H9 (cell line): Measurements from ENCODE around the gene ACO1. TPM values are rescaled to one million over a fixed set of nuclear protein-coding genes. Genes with fewer than 3 reads are reported as not detected.

Experiments used
- DNase-seq: peaks from one replicate; pipeline ENCODE4 v3.0.0-alpha.2; 2017
- H2AFZ ChIP-seq: one replicate; pipeline ENCODE4 v1.6.1; 2013; ENCODE audit warnings: mild to moderate bottlenecking, low read length, control low read depth, moderate library complexity
- H2AK5ac ChIP-seq: 2 replicates; pipeline ENCODE4 v1.6.1; 2013; ENCODE audit warnings: low read length, control low read depth, mixed read lengths; ENCODE audit not compliant: insufficient read length
- H2BK120ac ChIP-seq: one replicate; pipeline ENCODE4 v1.6.1; 2013; ENCODE audit warnings: low read depth, mild to moderate bottlenecking, low read length, control low read depth, inconsistent platforms; ENCODE audit not compliant: poor library complexity, severe bottlenecking
- H2BK12ac ChIP-seq: 2 replicates; pipeline ENCODE4 v1.6.1; 2013; ENCODE audit warnings: low read length, control low read depth, mixed read lengths, low read depth; ENCODE audit not compliant: insufficient read length
- H2BK15ac ChIP-seq: 2 replicates; pipeline ENCODE4 v1.6.1; 2013; ENCODE audit warnings: low read depth, low read length, control low read depth
- H2BK20ac ChIP-seq: one replicate; pipeline ENCODE4 v1.6.1; 2013; ENCODE audit warnings: low read depth, mild to moderate bottlenecking, low read length, control low read depth, inconsistent platforms; ENCODE audit not compliant: poor library complexity, severe bottlenecking
- H2BK5ac ChIP-seq: 2 replicates; pipeline ENCODE4 v1.6.1; 2013; ENCODE audit warnings: low read length, control low read depth, mixed read lengths; ENCODE audit not compliant: insufficient read length
- H3K14ac ChIP-seq: 2 replicates; pipeline ENCODE4 v1.6.1; 2013; ENCODE audit warnings: low read length, control low read depth; ENCODE audit not compliant: insufficient read depth
- H3K18ac ChIP-seq: 2 replicates; pipeline ENCODE4 v1.6.1; 2013; ENCODE audit warnings: low read depth, mild to moderate bottlenecking, mixed read lengths, low read length, control low read depth; ENCODE audit not compliant: insufficient read length
- H3K23ac ChIP-seq: 2 replicates; pipeline ENCODE4 v1.6.1; 2013; ENCODE audit warnings: low read length, control low read depth, mixed read lengths, low read depth; ENCODE audit not compliant: insufficient read length
- H3K23me2 ChIP-seq: 2 replicates; pipeline ENCODE4 v1.6.1; 2013; ENCODE audit warnings: low read depth, mild to moderate bottlenecking, mixed read lengths, low read length, control low read depth; ENCODE audit not compliant: insufficient read length, poor library complexity, severe bottlenecking
- H3K27ac ChIP-seq: 2 replicates; pipeline ENCODE4 v1.5.1; 2013; ENCODE audit warnings: low read length, control low read depth, mixed read lengths, low read depth; ENCODE audit not compliant: insufficient read length
- H3K27me3 ChIP-seq: 2 replicates; pipeline ENCODE4 v1.6.1; 2013; ENCODE audit warnings: low read length, control low read depth, inconsistent platforms; ENCODE audit not compliant: insufficient read depth
- H3K4ac ChIP-seq: 2 replicates; pipeline ENCODE4 v1.6.1; 2013; ENCODE audit warnings: low read depth, mild to moderate bottlenecking, control low read depth, inconsistent platforms, low read length, moderate library complexity
- H3K4me1 ChIP-seq: 2 replicates; pipeline ENCODE4 v1.6.1; 2013; ENCODE audit warnings: low read length, control low read depth, inconsistent platforms; ENCODE audit not compliant: insufficient read depth
- H3K4me2 ChIP-seq: 2 replicates; pipeline ENCODE4 v1.6.1; 2013; ENCODE audit warnings: low read length, control low read depth, mixed read lengths; ENCODE audit not compliant: insufficient read length, insufficient read depth
- H3K56ac ChIP-seq: 2 replicates; pipeline ENCODE4 v1.6.1; 2013; ENCODE audit warnings: low read depth, mild to moderate bottlenecking, mixed read lengths, low read length, control low read depth; ENCODE audit not compliant: insufficient read length
- H3K79me1 ChIP-seq: 2 replicates; pipeline ENCODE4 v1.6.1; 2013; ENCODE audit warnings: low read depth, mild to moderate bottlenecking, moderate library complexity, low read length, control low read depth, inconsistent platforms; ENCODE audit not compliant: insufficient read depth, poor library complexity, severe bottlenecking
- H3K79me2 ChIP-seq: 2 replicates; pipeline ENCODE4 v1.6.1; 2013; ENCODE audit warnings: low read length, control low read depth, inconsistent platforms; ENCODE audit not compliant: insufficient read depth
- H3K9ac ChIP-seq: 2 replicates; pipeline ENCODE4 v1.6.1; 2013; ENCODE audit warnings: low read length, control low read depth, mixed read lengths; ENCODE audit not compliant: insufficient read length; ENCODE audit errors: extremely low read depth
- H3K9me3 ChIP-seq: one replicate; pipeline ENCODE4 v1.6.1; 2013; ENCODE audit warnings: low read depth, low read length, inconsistent platforms; ENCODE audit not compliant: control insufficient read depth
- H3T11ph ChIP-seq: one replicate; pipeline ENCODE4 v1.6.1; 2013; ENCODE audit warnings: mild to moderate bottlenecking, low read length, control low read depth, inconsistent platforms
- H4K20me1 ChIP-seq: one replicate; pipeline ENCODE4 v1.6.1; 2013; ENCODE audit not compliant: control insufficient read depth, insufficient read length, insufficient read depth
- H4K5ac ChIP-seq: 2 replicates; pipeline ENCODE4 v1.6.1; 2013; ENCODE audit warnings: low read depth, mild to moderate bottlenecking, mixed read lengths, low read length, control low read depth; ENCODE audit not compliant: insufficient read length
- H4K8ac ChIP-seq: replicated peaks from 2 replicates; pipeline ENCODE4 v1.6.1; 2013; ENCODE audit warnings: low read length, control low read depth, mixed read lengths, low read depth; ENCODE audit not compliant: insufficient read length
- H4K91ac ChIP-seq: 2 replicates; pipeline ENCODE4 v1.6.1; 2013; ENCODE audit warnings: low read depth, mild to moderate bottlenecking, moderate library complexity, mixed read lengths, low read length, control low read depth; ENCODE audit not compliant: insufficient read length
- H3K27ac Mint-ChIP-seq, 3 experiments: 2 replicates in 2 of 3; 3 replicates in 1 of 3; pipeline ENCODE4 v1.8.0; 2020 to 2021; ENCODE audit warnings: mixed read lengths in 3 of 3, mild to moderate bottlenecking in 1 of 3, moderate library complexity in 1 of 3
- H3K27me3 Mint-ChIP-seq: 2 replicates; pipeline ENCODE4 v1.8.0; 2021; ENCODE audit warnings: low read depth, mild to moderate bottlenecking, moderate library complexity, mixed read lengths
- H3K36me3 Mint-ChIP-seq, 3 experiments: 2 replicates in 2 of 3; 3 replicates in 1 of 3; pipeline ENCODE4 v1.8.0; 2020 to 2021; ENCODE audit warnings: low read depth in 3 of 3, mixed read lengths in 3 of 3; ENCODE audit not compliant: insufficient read depth in 1 of 3
- H3K4me1 Mint-ChIP-seq, 2 experiments: 2 replicates each; pipeline ENCODE4 v1.8.0; 2020; ENCODE audit warnings: mixed read lengths in 2 of 2
- H3K4me3 Mint-ChIP-seq, 2 experiments: 2 replicates in 1 of 2; 3 replicates in 1 of 2; pipeline ENCODE4 v1.8.0; 2020 to 2021; ENCODE audit warnings: mild to moderate bottlenecking in 2 of 2, mixed read lengths in 2 of 2, moderate library complexity in 1 of 2
- H3K9me3 Mint-ChIP-seq, 2 experiments: 2 replicates in 1 of 2; 3 replicates in 1 of 2; pipeline ENCODE4 v1.8.0; 2020; ENCODE audit warnings: mild to moderate bottlenecking in 2 of 2, mixed read lengths in 2 of 2, moderate library complexity in 1 of 2
- CTCF ChIP-seq: fragments of 200-600 bp; sonication (generic); conservative IDR thresholded peaks from 3 replicates; pipeline ENCODE4 v1.8.0; 2021; ENCODE audit warnings: antibody characterized with exemption, mild to moderate bottlenecking
- WGBS: extraction: QIAGEN DNeasy Blood & Tissue Kit; methylation state at CpG from one replicate; pipeline ENCODE4 v1.1.7; 2013; ENCODE audit warnings: missing lambda C conversion rate, low lambda C conversion rate, mixed read lengths; ENCODE audit not compliant: insufficient read length; ENCODE audit errors: extremely low coverage; 5-methylcytosine and 5-hydroxymethylcytosine counted together
- total RNA-seq: library from RNA; stranded (reverse); gene quantifications from 2 replicates; pipeline ENCODE4 v1.2.1, GENCODE V29; 2021

ACO1 gene
- total RNA-seq, 1 experiment from 2014 or later, result 44.5 TPM

- Mint-ChIP-seq H3K4me3 (no peak overlapping the region), H3K27ac (peak overlapping the region in 2 of 3 experiments; percentile 71 to 79; a peak in 4 of 7 replicates), H3K4me1 (peaks cover 4 to 12% of the 10 kb centered on the region in 2 experiments), H3K36me3 (peaks cover 2 to 14% (median 8%) of the 10 kb centered on the region in 3 experiments; a peak in 5 of 7 replicates), H3K9me3 (no peaks in the 10 kb centered on the region), H3K27me3 (no peaks in the 10 kb centered on the region)
- Histone ChIP-seq H4K8ac (no peak overlapping the region), H4K20me1 (no peaks in the 10 kb centered on the region), H3K14ac (no peak overlapping the region), H3K27ac (no peak overlapping the region), H2AFZ (no peak overlapping the region), H3K56ac (no peak overlapping the region), H3K4me2 (no peak overlapping the region), H2BK15ac (no peak overlapping the region), H2AK5ac (no peak overlapping the region), H2BK20ac (no peak overlapping the region), H2BK5ac (no peak overlapping the region), H3K79me2 (no peaks in the 10 kb centered on the region), H3K23ac (no peak overlapping the region), H3K23me2 (no peaks in the 10 kb centered on the region), H4K5ac (no peak overlapping the region), H3K9me3 (no peaks in the 10 kb centered on the region), H3K79me1 (no peaks in the 10 kb centered on the region), H3K4me1 (no peaks in the 10 kb centered on the region), H3K18ac (no peak overlapping the region), H3K4ac (no peak overlapping the region), H3K27me3 (no peaks in the 10 kb centered on the region), H3T11ph (no peak overlapping the region), H2BK120ac (no peak overlapping the region), H2BK12ac (no peak overlapping the region), H3K9ac (no peak overlapping the region), H4K91ac (no peak overlapping the region)
- DNase-seq, result no peak
- no peak for TF ChIP-seq CTCF
- WGBS, result no CpG with 5 or more reads among the region's 1 CpG
Observed at GRCh38 chr9:32456564-32456963, 72.1 kb downstream of the ACO1 start.
